ENCODE results near the gene PTPRN2.
"Not testable (repeated sequence)": the region's sequence is repeated elsewhere in the genome, so short reads cannot be mapped to it uniquely, and the experiment has no call there.

PTPRN2 gene

GRCh38 chr7:157505646-157506045 is 1082.0 kb downstream of the PTPRN2 start:
- H3K27ac Mint-ChIP-seq: no peak overlapping the region
- no peaks in the 10 kb centered on the region for H3K9me3 Mint-ChIP-seq
- H3K4me3 Mint-ChIP-seq: no peak overlapping the region
- DNase-seq (no peak), ATAC-seq (replicated peaks) (no peak)
- peaks cover 16 to 23% of the 10 kb centered on the region in 2 donors for H3K4me1 Mint-ChIP-seq (ENCODE audit: low read depth in 2 of 2)
- H3K27me3 Mint-ChIP-seq: peaks cover 41 to 48% of the 10 kb centered on the region in 2 donors
- peaks cover 10% of the 10 kb centered on the region for H3K36me3 Mint-ChIP-seq (ENCODE audit: insufficient read depth)

- Mint-ChIP-seq H3K36me3 (ENCODE audit: insufficient read depth) (peaks cover 10% of the 10 kb centered on the region), H3K9me3 (no peaks in the 10 kb centered on the region), H3K27ac (peak overlapping the region; percentile 90 to 93), H3K27me3 (peaks cover 24 to 30% of the 10 kb centered on the region in 2 donors), H3K4me3 (peak overlapping the region; percentile 76 to 78), H3K4me1 (ENCODE audit: low read depth in 2 of 2) (peaks cover 16 to 23% of the 10 kb centered on the region in 2 donors)
- ATAC-seq (replicated peaks) (peak; percentile 31), DNase-seq (peak in 1 of 3 experiments; percentile 19)
These were observed 1084.4 kb downstream of the PTPRN2 start for GRCh38 chr7:157503229-157503628.

- ATAC-seq (replicated peaks): peak; percentile 97
- Mint-ChIP-seq H3K36me3 (ENCODE audit: insufficient read depth) (peaks cover 10% of the 10 kb centered on the region), H3K27me3 (peaks cover 19 to 28% of the 10 kb centered on the region in 2 donors), H3K4me3 (peak overlapping the region; percentile 76 to 78), H3K27ac (peak overlapping the region; percentile 90 to 93), H3K9me3 (no peaks in the 10 kb centered on the region), H3K4me1 (ENCODE audit: low read depth in 2 of 2) (peaks cover 16 to 23% of the 10 kb centered on the region in 2 donors)
- DNase-seq: peak; percentile 59 to 65 (median 63)
These were observed 1084.9 kb downstream of the PTPRN2 start for GRCh38 chr7:157502701-157503111.

- ATAC-seq (replicated peaks) (no peak), DNase-seq (no peak)
These were observed 1086.0 kb downstream of the PTPRN2 start for GRCh38 chr7:157501581-157501980.

GRCh38 chr7:157500989-157501540 is 1086.6 kb downstream of the PTPRN2 start:
- Mint-ChIP-seq H3K36me3 (ENCODE audit: insufficient read depth) (peaks cover 14% of the 10 kb centered on the region), H3K27me3 (peaks cover 8 to 12% of the 10 kb centered on the region in 2 donors), H3K4me1 (ENCODE audit: low read depth in 2 of 2) (peaks cover 19 to 23% of the 10 kb centered on the region in 2 donors)
- not testable (repeated sequence) for ATAC-seq (replicated peaks); H3K4me3 Mint-ChIP-seq; DNase-seq; H3K9me3 Mint-ChIP-seq; H3K27ac Mint-ChIP-seq

More at GRCh38 chr7:157501581-157501980, 1086.0 kb downstream of the PTPRN2 start:
- Mint-ChIP-seq H3K36me3 (ENCODE audit: insufficient read depth) (peaks cover 14% of the 10 kb centered on the region), H3K27ac (peak overlapping the region in 1 of 2 donors; percentile 90), H3K4me1 (ENCODE audit: low read depth in 2 of 2) (peaks cover 16 to 23% of the 10 kb centered on the region in 2 donors), H3K27me3 (peaks cover 8 to 17% of the 10 kb centered on the region in 2 donors), H3K9me3 (no peaks in the 10 kb centered on the region), H3K4me3 (no peak overlapping the region)

GRCh38 chr7:157500171-157500960 is 1087.3 kb downstream of the PTPRN2 start:
- peaks cover 14% of the 10 kb centered on the region for H3K36me3 Mint-ChIP-seq (ENCODE audit: insufficient read depth)
- H3K9me3 Mint-ChIP-seq: no peaks in the 10 kb centered on the region
- DNase-seq: no peak
- peaks cover 19 to 23% of the 10 kb centered on the region in 2 donors for H3K4me1 Mint-ChIP-seq (ENCODE audit: low read depth in 2 of 2)
- no peak for ATAC-seq (replicated peaks)
- peaks cover 7 to 10% of the 10 kb centered on the region in 2 donors for H3K27me3 Mint-ChIP-seq
- no peak overlapping the region for H3K27ac Mint-ChIP-seq
- no peak overlapping the region for H3K4me3 Mint-ChIP-seq

GRCh38 chr7:157499835-157500153 is 1087.8 kb downstream of the PTPRN2 start:
- Mint-ChIP-seq H3K9me3 (no peaks in the 10 kb centered on the region), H3K27ac (peak overlapping the region in 1 of 2 donors; percentile 59), H3K27me3 (peaks cover 9 to 10% of the 10 kb centered on the region in 2 donors), H3K4me1 (ENCODE audit: low read depth in 2 of 2) (peaks cover 19 to 23% of the 10 kb centered on the region in 2 donors), H3K36me3 (ENCODE audit: insufficient read depth) (peaks cover 17% of the 10 kb centered on the region), H3K4me3 (no peak overlapping the region)
- ATAC-seq (replicated peaks): no peak
- DNase-seq: no peak

- ATAC-seq (replicated peaks) (no peak), DNase-seq (no peak)
- Mint-ChIP-seq H3K27ac (peak overlapping the region in 1 of 2 donors; percentile 59), H3K36me3 (ENCODE audit: insufficient read depth) (peaks cover 17% of the 10 kb centered on the region), H3K4me1 (ENCODE audit: low read depth in 2 of 2) (peaks cover 20 to 23% of the 10 kb centered on the region in 2 donors), H3K9me3 (no peaks in the 10 kb centered on the region), H3K4me3 (no peak overlapping the region), H3K27me3 (peaks cover 10 to 14% of the 10 kb centered on the region in 2 donors)
These were observed 1088.3 kb downstream of the PTPRN2 start for GRCh38 chr7:157499121-157499834.

- H3K36me3 Mint-ChIP-seq (ENCODE audit: insufficient read depth): peaks cover 17% of the 10 kb centered on the region
- ATAC-seq (replicated peaks): no peak
These were observed 1089.0 kb downstream of the PTPRN2 start for GRCh38 chr7:157498657-157499056.

GRCh38 chr7:157497744-157498651 is 1089.6 kb downstream of the PTPRN2 start:
- H3K9me3 Mint-ChIP-seq: no peaks in the 10 kb centered on the region
- H3K27ac Mint-ChIP-seq: no peak overlapping the region
- peaks cover 23 to 27% of the 10 kb centered on the region in 2 donors for H3K27me3 Mint-ChIP-seq
- H3K36me3 Mint-ChIP-seq (ENCODE audit: insufficient read depth): peaks cover 15% of the 10 kb centered on the region
- DNase-seq (no peak), ATAC-seq (replicated peaks) (no peak)
- H3K4me1 Mint-ChIP-seq (ENCODE audit: low read depth in 2 of 2): peaks cover 16 to 20% of the 10 kb centered on the region in 2 donors
- H3K4me3 Mint-ChIP-seq: no peak overlapping the region

More at GRCh38 chr7:157498657-157499056, 1089.0 kb downstream of the PTPRN2 start:
- H3K9me3 Mint-ChIP-seq: no peaks in the 10 kb centered on the region
- H3K4me1 Mint-ChIP-seq (ENCODE audit: low read depth in 2 of 2): peaks cover 19 to 21% of the 10 kb centered on the region in 2 donors
- no peak overlapping the region for H3K27ac Mint-ChIP-seq
- no peak overlapping the region for H3K4me3 Mint-ChIP-seq
- H3K27me3 Mint-ChIP-seq: peaks cover 17 to 21% of the 10 kb centered on the region in 2 donors
- DNase-seq: no peak

- H3K4me1 Mint-ChIP-seq (ENCODE audit: low read depth in 2 of 2): peaks cover 12 to 14% of the 10 kb centered on the region in 2 donors
- peaks cover 26 to 34% of the 10 kb centered on the region in 2 donors for H3K27me3 Mint-ChIP-seq
- H3K36me3 Mint-ChIP-seq (ENCODE audit: insufficient read depth): peaks cover 10% of the 10 kb centered on the region
These were observed 1090.3 kb downstream of the PTPRN2 start for GRCh38 chr7:157497367-157497743.

GRCh38 chr7:157496416-157497275 is 1091.0 kb downstream of the PTPRN2 start:
- peaks cover 0 to 2% of the 10 kb centered on the region in 2 donors for H3K9me3 Mint-ChIP-seq
- peaks cover 10% of the 10 kb centered on the region for H3K36me3 Mint-ChIP-seq (ENCODE audit: insufficient read depth)
- DNase-seq: no peak
- ATAC-seq (replicated peaks): no peak
- H3K4me3 Mint-ChIP-seq: no peak overlapping the region
- H3K27ac Mint-ChIP-seq: no peak overlapping the region
- peaks cover 9 to 10% of the 10 kb centered on the region in 2 donors for H3K4me1 Mint-ChIP-seq (ENCODE audit: low read depth in 2 of 2)
- H3K27me3 Mint-ChIP-seq: peaks cover 26 to 38% of the 10 kb centered on the region in 2 donors

More at GRCh38 chr7:157497367-157497743, 1090.3 kb downstream of the PTPRN2 start:
- Mint-ChIP-seq H3K9me3 (peaks cover 0 to under 1% of the 10 kb centered on the region in 2 donors), H3K4me3 (no peak overlapping the region), H3K27ac (no peak overlapping the region)
- ATAC-seq (replicated peaks) (no peak), DNase-seq (no peak)

All from effector memory CD8-positive, alpha-beta T cell (primary cell).